Immature natural killer cell (primary cell): ENCODE data around the gene AGPAT2. TPM values are rescaled to one million over a fixed set of nuclear protein-coding genes. Genes with fewer than 3 reads are reported as not detected.
A peak's percentile ranks its signal among the peaks of the same experiment; 100 is the strongest.

Experiments
- DNase-seq, 3 donors: peaks; one replicate each; pipeline ENCODE4 v3.0.0; 2022; ENCODE audit warnings: mixed read lengths in 1 of 3
- H3K27ac Mint-ChIP-seq, 6 donors: one replicate each; pipeline ENCODE4 v1.8.0; 2020; ENCODE audit warnings: mixed read lengths in 6 of 6, mild to moderate bottlenecking in 5 of 6, inconsistent platforms in 4 of 6, moderate library complexity in 3 of 6
- H3K27me3 Mint-ChIP-seq, 3 donors: one replicate each; pipeline ENCODE4 v1.8.0; 2020 to 2021; ENCODE audit warnings: low read depth in 3 of 3, mild to moderate bottlenecking in 3 of 3, mixed read lengths in 3 of 3, moderate library complexity in 3 of 3, inconsistent platforms in 1 of 3
- H3K36me3 Mint-ChIP-seq, 3 donors: one replicate each; pipeline ENCODE4 v1.8.0; 2020; ENCODE audit warnings: mixed read lengths in 3 of 3, inconsistent platforms in 2 of 3, mild to moderate bottlenecking in 2 of 3
- H3K4me1 Mint-ChIP-seq, 2 donors: one replicate each; pipeline ENCODE4 v1.8.0; 2020; ENCODE audit warnings: inconsistent platforms in 2 of 2, mild to moderate bottlenecking in 2 of 2, mixed read lengths in 2 of 2, moderate library complexity in 1 of 2
- H3K4me3 Mint-ChIP-seq, 5 donors: one replicate each; pipeline ENCODE4 v1.8.0; 2020; ENCODE audit warnings: mild to moderate bottlenecking in 5 of 5, mixed read lengths in 5 of 5, inconsistent platforms in 3 of 5, moderate library complexity in 3 of 5
- H3K9me3 Mint-ChIP-seq, 6 donors: one replicate each; pipeline ENCODE4 v1.8.0; 2020; ENCODE audit warnings: mild to moderate bottlenecking in 6 of 6, mixed read lengths in 6 of 6, inconsistent platforms in 4 of 6, moderate library complexity in 3 of 6
- polyA plus RNA-seq, 3 donors: library from polyadenylated mRNA; unstranded; fragments of 300-500 nt; fragmentation: Illumina TruSeq; gene quantifications; one replicate each; pipeline ENCODE4 v1.2.3, GENCODE V29; 2021

AGPAT2 gene
- polyA plus RNA-seq, 3 donors from 2014 or later: 34.0 to 40.9 (median 35.2) TPM

DNA sequence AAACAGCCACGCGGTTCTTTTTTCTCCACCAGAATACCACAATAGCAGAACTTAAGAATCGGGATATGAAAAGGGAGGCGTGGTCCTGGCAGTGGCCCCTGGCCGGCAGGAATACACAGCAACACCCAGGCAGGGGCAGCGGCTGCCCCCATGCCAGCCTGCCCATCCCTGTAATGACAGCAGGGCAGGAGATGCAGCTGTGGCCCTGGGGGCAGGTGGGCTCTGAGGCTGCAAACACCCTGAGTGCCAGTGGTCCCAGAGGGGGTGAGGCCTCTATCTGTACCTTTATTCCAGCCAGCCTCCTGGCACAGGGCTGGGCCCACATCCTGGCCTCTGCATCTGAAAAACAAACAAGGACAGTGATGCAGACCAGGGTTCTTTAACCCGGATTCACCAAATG lies 37.5 kb upstream of the AGPAT2 start:
- Mint-ChIP-seq H3K4me1 (peaks cover 22 to 25% of the 10 kb centered on the region in 2 donors), H3K27ac (no peak overlapping the region), H3K36me3 (peaks cover 7 to 17% (median 9%) of the 10 kb centered on the region in 3 donors), H3K4me3 (no peak overlapping the region), H3K9me3 (no peaks in the 10 kb centered on the region), H3K27me3 (peaks cover 12 to 20% (median 13%) of the 10 kb centered on the region in 3 donors)
- no peak for DNase-seq

DNA sequence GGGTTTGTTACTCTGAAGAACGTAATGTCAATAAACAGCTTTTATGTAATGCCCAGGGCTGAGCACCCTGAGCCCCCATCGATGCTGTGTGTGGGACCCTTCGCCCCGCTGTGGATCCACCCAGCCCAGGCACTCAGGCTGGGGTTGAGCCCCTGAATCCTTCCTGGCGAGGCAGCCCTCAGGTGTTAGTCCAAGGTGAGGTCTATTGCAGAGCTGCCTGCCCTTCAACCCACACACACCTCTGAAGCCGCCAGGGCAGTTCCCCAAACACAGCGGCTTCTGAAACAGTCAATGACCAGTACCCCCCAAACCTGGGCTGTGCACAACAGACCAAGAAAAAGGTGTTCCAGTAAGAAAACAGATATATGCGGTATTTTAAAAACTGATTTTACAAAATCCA lies 36.7 kb upstream of the AGPAT2 start:
- H3K27ac Mint-ChIP-seq: peak overlapping the region in 1 of 6 donors; percentile 23
- no peaks in the 10 kb centered on the region for H3K9me3 Mint-ChIP-seq
- peaks cover 7 to 17% (median 9%) of the 10 kb centered on the region in 3 donors for H3K36me3 Mint-ChIP-seq
- peaks cover 22 to 25% of the 10 kb centered on the region in 2 donors for H3K4me1 Mint-ChIP-seq
- peaks cover 12 to 17% (median 13%) of the 10 kb centered on the region in 3 donors for H3K27me3 Mint-ChIP-seq
- H3K4me3 Mint-ChIP-seq: no peak overlapping the region
- no peak for DNase-seq

DNA sequence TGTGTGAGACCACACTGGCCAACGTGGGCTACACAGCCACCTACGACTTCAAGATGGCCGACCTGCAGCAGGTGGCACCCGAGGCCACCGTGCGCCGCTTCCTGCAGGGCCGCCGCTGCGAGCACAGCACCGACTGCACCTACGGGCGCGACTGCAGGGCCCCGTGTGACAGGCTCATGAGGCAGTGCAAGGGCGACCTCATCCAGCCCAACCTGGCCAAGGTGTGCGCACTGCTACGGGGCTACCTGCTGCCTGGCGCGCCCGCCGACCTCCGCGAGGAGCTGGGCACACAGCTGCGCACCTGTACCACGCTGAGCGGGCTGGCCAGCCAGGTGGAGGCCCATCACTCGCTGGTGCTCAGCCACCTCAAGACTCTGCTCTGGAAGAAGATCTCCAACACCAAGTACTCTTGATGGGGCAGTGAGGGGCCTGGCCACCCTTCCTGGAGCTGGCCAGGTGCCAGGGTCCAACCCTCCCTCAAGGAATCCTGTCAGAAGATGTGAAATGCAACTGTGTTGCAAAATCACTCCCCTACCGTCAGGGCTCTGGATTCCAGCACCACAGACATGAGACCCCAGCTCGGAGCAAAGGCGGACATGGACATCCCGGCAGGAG lies 36.2 kb upstream of the AGPAT2 start:
- Mint-ChIP-seq H3K4me1 (peaks cover 22 to 25% of the 10 kb centered on the region in 2 donors), H3K36me3 (peaks cover 7 to 17% (median 9%) of the 10 kb centered on the region in 3 donors), H3K27ac (peak overlapping the region in 1 of 6 donors; percentile 23), H3K4me3 (no peak overlapping the region), H3K27me3 (peaks cover 12 to 17% (median 13%) of the 10 kb centered on the region in 3 donors), H3K9me3 (no peaks in the 10 kb centered on the region)
- DNase-seq: no peak

DNA sequence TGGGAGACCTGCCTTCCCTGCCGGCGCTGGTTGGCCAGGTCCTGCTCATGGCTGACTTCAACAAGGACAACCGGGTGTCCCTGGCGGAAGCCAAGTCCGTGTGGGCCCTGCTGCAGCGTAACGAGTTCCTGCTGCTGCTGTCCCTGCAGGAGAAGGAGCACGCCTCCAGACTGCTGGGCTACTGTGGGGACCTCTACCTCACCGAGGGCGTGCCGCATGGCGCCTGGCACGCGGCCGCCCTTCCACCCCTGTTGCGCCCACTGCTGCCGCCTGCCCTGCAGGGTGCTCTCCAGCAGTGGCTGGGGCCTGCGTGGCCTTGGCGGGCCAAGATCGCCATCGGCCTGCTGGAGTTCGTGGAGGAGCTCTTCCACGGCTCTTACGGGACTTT lies 35.7 kb upstream of the AGPAT2 start:
- peaks cover 12 to 15% (median 12%) of the 10 kb centered on the region in 3 donors for H3K27me3 Mint-ChIP-seq
- H3K4me3 Mint-ChIP-seq: no peak overlapping the region
- DNase-seq: no peak
- peaks cover 7 to 17% (median 9%) of the 10 kb centered on the region in 3 donors for H3K36me3 Mint-ChIP-seq
- H3K27ac Mint-ChIP-seq: no peak overlapping the region
- peaks cover 22 to 25% of the 10 kb centered on the region in 2 donors for H3K4me1 Mint-ChIP-seq
- H3K9me3 Mint-ChIP-seq: no peaks in the 10 kb centered on the region

DNA sequence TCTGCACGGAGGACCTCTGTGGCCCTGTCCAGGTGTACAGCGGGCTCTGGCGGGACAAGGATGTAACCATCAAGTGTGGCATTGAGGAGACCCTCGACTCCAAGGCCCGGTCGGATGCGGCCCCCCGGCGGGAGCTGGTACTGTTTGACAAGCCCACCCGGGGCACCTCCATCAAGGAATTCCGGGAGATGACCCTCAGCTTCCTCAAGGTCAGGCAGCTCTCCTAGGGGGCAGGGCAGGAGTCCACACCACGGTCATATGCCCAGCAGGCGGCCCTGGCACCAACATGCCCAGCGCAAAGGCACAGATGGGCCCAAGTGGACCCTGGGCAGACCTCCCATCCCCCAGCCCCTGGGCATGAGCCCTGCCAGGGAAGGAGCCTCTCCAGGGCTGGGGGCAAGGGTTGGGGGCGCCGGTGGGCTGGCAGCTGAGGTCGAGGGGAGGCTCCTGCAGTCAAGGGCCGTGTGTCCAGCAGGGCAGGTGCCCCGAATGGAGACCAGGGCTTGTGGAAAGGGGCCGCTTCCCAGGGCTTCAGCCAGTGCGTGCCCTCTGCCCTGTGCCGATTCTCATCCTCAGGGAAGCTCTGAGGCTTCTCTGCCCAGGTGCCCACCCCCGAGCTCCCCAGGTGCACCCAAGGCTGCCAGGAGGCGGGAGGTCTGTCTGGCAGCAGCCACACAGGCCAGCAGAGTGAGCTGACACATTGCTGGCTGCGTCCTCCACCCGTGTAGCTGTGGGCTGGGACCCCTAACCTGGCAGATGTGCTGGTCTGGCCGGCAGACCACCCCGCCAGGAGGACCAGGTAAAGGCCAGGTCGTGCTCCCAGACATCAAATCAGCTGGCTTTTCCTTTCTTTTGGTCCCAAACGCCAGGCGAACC lies 35.1 kb upstream of the AGPAT2 start:
- H3K4me3 Mint-ChIP-seq: no peak overlapping the region
- no peaks in the 10 kb centered on the region for H3K9me3 Mint-ChIP-seq
- DNase-seq: no peak

DNA sequence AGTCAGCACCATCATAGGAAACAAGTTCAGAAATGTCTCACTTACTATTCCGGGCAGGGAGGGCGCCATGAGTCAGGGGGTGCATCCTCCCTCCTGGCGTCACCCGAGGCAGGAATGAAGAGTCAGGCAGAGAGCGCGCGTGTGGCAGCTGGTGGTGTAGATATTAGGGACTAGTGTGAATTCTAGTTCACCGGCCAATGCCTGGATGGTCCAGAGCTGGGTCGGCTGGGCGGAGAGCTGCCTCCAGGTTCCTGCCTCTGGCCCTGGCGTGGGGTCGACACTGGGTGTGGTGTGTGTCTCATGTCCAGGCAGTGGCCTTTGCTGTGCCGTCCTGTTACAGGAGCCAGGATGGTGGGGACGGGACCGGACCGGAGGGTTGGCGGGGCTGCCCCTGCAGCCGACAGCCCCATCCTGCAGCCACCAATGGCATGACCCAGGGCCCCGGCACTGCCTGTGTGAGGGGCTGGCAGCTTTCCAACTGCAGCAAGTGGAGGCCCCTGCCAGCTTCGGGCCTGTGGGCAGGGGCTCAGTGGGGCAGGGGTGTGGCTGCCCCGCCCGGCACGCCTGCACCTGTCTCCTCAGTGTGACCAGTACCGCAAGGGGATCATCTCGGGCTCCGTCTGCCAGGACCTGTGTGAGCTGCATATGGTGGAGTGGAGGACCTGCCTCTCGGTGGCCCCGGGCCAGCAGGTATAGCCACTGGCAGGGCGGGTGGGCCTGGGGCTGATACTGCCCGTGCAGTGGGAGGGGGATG lies 34.3 kb upstream of the AGPAT2 start:
- DNase-seq: no peak
- Mint-ChIP-seq H3K27ac (no peak overlapping the region), H3K4me1 (peaks cover 12% of the 10 kb centered on the region in 2 donors), H3K36me3 (peaks cover 5 to 13% (median 8%) of the 10 kb centered on the region in 3 donors), H3K27me3 (peaks cover 0 to 7% (median 3%) of the 10 kb centered on the region in 3 donors), H3K9me3 (no peaks in the 10 kb centered on the region), H3K4me3 (no peak overlapping the region)

More for the DNA sequence above, 35.1 kb upstream of the AGPAT2 start:
- Mint-ChIP-seq H3K4me1 (peaks cover 19 to 20% of the 10 kb centered on the region in 2 donors), H3K27ac (no peak overlapping the region), H3K36me3 (peaks cover 7 to 17% (median 9%) of the 10 kb centered on the region in 3 donors), H3K27me3 (peaks cover 7 to 12% (median 10%) of the 10 kb centered on the region in 3 donors)

DNA sequence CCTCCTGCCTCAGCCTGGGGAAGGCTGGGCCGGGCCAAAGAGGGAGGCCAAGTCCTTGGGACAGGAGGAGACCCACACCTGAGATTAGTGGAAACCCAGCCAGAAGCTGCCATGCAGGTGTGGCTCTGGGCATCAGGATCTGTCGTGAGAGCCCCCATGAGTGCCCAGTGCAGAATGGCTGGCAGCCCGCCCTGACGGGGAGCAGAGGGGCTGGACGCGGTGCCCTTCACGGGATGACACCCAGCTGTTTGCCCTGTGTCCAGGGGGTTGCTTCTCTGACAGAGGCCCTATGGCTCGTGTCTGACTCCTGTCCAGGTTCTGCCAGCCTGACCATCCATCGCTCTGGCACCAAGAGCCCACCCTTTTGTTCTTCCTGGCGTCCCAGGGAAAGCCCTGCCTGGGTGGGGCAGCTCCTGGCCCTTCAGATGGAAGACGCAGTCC lies 33.7 kb upstream of the AGPAT2 start:
- H3K9me3 Mint-ChIP-seq: no peaks in the 10 kb centered on the region
- no peak overlapping the region for H3K27ac Mint-ChIP-seq
- peaks cover 3 to 11% (median 6%) of the 10 kb centered on the region in 3 donors for H3K36me3 Mint-ChIP-seq
- DNase-seq: no peak
- H3K27me3 Mint-ChIP-seq: peaks cover 0 to 5% (median 3%) of the 10 kb centered on the region in 3 donors
- peaks cover 6 to 8% of the 10 kb centered on the region in 2 donors for H3K4me1 Mint-ChIP-seq
- no peak overlapping the region for H3K4me3 Mint-ChIP-seq

DNA sequence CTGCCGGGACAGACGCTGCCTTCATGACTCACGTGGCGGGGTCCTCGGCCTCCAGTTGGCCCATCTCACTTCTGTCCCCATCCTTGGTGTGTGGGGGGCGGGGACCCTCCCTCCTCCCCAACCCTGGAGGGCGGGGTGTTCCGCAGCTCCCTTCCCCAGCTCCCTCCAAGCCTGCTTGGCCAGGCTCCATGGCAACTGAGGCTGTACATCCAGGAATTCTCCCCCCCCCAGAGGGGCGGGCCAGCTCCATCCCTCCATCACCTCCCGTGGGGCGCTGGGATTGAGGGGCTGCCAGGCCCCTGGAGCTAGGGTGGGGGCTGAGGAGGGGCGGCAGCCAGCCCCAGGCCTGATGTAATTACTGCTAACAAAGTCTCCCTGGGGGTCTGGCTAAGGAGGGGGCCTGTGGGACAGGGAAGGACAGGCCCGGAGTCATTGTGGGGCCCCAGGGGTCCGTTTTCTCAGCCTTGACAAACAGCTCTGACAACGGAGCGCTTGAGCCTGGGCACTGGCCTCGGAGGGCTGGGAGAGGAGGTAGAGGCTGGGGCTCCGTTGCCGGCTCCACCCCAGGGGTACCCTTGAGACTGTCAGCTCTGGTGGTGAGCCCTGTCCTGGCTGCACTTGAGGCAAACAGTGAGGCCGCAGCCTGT lies 33.1 kb upstream of the AGPAT2 start:
- peaks cover 3 to 11% (median 6%) of the 10 kb centered on the region in 3 donors for H3K36me3 Mint-ChIP-seq
- H3K9me3 Mint-ChIP-seq: no peaks in the 10 kb centered on the region
- H3K27ac Mint-ChIP-seq: no peak overlapping the region
- H3K4me3 Mint-ChIP-seq: no peak overlapping the region
- DNase-seq: no peak
- H3K27me3 Mint-ChIP-seq: peaks cover 1 to 5% (median 4%) of the 10 kb centered on the region in 3 donors
- H3K4me1 Mint-ChIP-seq: peaks cover 5 to 8% of the 10 kb centered on the region in 2 donors

DNA sequence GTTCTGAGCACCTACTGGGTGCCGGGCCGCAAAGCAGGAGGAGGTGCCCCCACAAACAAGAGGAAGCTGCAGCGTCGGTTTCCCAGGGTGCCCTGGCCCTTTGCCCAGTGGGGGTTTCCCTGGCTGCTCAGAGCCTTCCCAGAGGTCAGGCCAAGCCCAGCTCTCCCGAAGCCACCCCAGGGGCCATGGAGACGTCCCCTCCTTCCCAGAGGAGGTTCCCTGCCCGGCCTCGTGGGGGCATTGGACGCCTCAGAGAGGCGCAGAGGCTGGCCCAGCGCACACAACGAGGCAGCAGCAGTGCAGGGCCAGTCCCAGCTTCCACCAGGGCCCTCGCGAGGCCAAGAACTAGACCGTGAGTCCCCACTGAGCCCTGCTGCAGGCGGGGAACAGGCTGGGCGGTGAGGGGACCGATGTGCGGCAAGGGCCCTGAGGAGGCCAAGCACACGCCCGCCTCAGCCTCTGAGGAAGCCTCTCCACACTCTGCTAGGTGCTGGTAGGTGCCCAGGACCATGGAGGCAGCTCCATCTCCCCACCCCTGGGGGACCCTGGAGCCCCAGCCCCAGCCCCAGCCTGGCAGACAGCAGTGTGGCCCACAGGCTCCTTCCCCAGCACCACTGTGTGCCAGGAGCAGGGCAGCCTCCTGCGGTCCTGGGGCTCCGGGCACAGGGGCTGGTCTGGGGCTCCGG lies 32.1 kb upstream of the AGPAT2 start:
- Mint-ChIP-seq H3K4me3 (no peak overlapping the region), H3K27ac (no peak overlapping the region), H3K4me1 (peaks cover under 1 to 6% of the 10 kb centered on the region in 2 donors), H3K27me3 (peaks cover 0 to 7% (median 4%) of the 10 kb centered on the region in 3 donors), H3K9me3 (no peaks in the 10 kb centered on the region), H3K36me3 (peaks cover 1 to 8% (median 5%) of the 10 kb centered on the region in 3 donors)
- DNase-seq: peak in 1 of 3 donors; percentile 27

DNA sequence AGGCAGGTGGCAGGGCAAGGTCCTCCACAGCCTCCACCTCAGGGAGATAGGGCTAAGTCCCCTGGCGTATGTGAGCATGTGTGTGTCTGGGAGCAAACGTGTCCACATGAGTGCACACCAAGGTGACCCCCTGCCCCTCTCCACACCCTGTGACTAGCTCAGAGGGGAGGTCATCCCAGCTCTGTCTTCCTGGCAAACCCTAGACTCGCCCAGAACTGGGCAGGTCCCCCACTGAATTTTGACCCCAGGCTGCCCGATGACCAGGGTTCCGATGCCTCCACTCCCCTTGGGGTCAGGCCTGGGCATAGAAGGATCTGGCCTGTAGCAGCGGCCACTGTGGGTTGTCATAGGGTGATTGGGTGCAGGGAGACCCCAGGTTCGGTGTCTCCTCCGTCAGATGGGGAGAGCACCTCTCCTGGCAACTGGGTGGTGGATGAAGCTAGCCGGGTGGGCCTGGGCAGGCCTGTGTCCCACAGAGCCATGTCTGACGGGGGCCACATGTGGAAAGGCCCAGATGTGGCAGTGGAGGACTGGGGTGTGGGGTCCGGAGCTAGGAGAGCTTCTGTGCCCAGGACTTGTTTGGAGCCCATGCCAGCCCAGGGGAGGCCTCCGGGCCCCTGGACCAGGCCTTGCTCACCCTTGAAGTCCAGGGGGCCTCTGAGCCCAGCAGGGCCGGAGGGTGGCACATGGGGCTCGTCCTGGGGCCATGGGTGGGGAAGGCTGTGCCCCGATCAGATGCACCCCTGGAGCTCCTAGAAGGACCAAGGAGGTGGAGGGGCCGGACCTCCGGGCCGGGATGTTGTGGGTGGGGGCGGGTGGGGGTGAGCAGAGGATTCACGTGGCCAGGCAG lies 31.3 kb upstream of the AGPAT2 start:
- peaks cover 0 to 4% (median 4%) of the 10 kb centered on the region in 3 donors for H3K27me3 Mint-ChIP-seq
- no peak for DNase-seq
- H3K36me3 Mint-ChIP-seq: peaks cover 0 to 3% (median under 1%) of the 10 kb centered on the region in 3 donors
- H3K9me3 Mint-ChIP-seq: no peaks in the 10 kb centered on the region
- no peak overlapping the region for H3K4me3 Mint-ChIP-seq
- no peak overlapping the region for H3K27ac Mint-ChIP-seq
- H3K4me1 Mint-ChIP-seq: peaks cover 0 to 2% of the 10 kb centered on the region in 2 donors

DNA sequence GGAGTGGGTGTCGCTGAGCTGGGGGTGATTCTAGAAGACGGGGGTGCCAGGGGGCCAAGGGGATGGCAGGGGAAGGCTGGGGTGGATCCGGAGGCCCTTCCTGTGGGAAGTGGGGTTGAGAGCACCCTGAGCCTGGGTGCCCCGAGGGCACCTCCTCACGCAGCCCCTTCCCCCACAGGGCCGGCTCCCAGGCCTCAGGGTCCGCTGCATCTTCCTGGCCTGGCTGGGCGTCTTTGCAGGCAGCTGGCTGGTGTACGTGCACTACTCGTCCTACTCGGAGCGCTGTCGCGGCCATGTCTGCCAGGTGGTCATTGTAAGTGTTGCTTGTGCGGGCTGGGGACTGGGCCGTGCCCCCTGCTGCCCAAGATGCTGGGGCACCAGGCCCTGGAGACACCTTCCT lies 30.1 kb upstream of the AGPAT2 start:
- Mint-ChIP-seq H3K27ac (no peak overlapping the region), H3K4me3 (no peak overlapping the region), H3K27me3 (peaks cover 0 to 4% (median 4%) of the 10 kb centered on the region in 3 donors), H3K36me3 (peaks cover 0 to 3% (median 0%) of the 10 kb centered on the region in 3 donors), H3K4me1 (peaks cover 0 to 2% of the 10 kb centered on the region in 2 donors), H3K9me3 (no peaks in the 10 kb centered on the region)
- DNase-seq: no peak

DNA sequence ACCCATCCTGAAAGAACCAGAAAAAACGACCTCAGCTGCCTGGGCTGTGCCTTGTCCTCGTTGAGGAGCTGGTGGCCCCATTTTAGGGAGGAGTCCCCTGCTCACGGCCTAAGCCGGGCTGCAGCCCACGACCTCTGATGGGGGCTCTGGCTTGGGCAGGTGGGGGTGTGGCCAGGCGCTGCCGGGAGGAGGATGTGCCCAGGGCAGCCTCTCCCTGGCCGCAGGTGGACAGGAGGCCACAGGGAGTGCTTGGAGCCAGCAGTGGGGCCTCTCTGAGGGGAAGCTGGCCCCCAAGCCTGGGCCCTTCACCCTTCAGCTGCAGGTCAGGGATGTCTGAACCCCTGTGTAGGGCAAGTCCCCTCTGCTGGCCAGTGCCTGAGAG lies 27.6 kb upstream of the AGPAT2 start:
- Mint-ChIP-seq H3K27ac (no peak overlapping the region), H3K36me3 (no peaks in the 10 kb centered on the region), H3K4me3 (no peak overlapping the region), H3K9me3 (no peaks in the 10 kb centered on the region), H3K27me3 (peaks cover 4 to 12% (median 7%) of the 10 kb centered on the region in 3 donors), H3K4me1 (peaks cover 3 to 6% of the 10 kb centered on the region in 2 donors)
- no peak for DNase-seq
